Hematopoietic multipotent progenitor cell treated with erythropoietin and hydrocortisone succinate and interleukin-3 and kit ligand, for 17 days (in vitro differentiated cells): Measurements from ENCODE around the gene NPY4R.
A peak's percentile ranks its signal among the peaks of the same experiment; 100 is the strongest.
"Not testable (repeated sequence)": the region's sequence is repeated elsewhere in the genome, so short reads cannot be mapped to it uniquely, and the experiment has no call there.

ENCODE experiments used
- DNase-seq: peaks from one replicate; pipeline ENCODE4 v3.0.0-alpha.2; 2015; ENCODE audit warnings: low spot score

The NPY4R gene

DNA sequence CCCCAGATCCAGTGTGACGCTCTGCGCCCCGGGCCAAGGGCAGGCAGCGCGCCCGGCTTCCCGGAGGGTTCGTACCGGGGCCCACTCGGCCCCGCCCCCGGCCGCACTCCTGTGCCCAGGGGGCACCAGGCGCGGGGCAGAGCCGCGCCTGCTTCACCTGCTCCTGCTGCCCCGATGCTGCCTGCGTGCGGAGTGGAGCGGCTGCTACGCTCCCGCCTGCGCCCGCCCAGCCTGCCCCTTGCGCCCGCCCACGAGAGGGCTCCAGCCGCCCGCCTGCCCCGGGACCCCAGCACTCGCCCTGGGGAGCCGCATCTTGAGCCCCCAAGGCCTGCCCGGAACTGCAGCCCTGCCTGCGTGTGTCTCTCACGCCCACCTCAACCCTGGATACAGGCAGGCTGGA, at the start of gene NPY4R:
Gene NPY4R (minus strand): TSS at position 194 of the 400 bp plus-strand sequence. CDS start 3,323 bp downstream, outside the sequence.
- DNase-seq: not testable (repeated sequence)

GRCh38 chr10:46515366-46515765, 49.6 kb upstream of the NPY4R start:
- no peak for DNase-seq

DNA sequence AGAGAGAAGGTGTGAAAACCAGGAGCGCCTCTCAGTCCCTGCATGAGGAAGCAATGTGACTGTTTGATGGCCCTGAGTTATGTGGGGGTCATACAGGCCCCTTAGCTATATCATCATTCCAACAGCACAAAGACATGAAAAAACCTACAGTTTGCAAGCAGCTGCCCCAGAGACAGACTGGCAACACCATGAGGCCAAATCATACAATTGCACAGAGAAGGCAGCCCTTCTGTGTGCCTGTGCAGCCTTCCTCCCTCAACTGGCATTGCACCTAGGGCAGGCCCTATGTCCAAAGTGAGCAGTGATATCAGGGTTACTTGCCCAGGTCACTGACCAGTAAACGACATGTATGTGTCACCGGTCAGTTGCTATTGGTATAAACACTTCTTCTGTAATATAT, 49.1 kb upstream of the NPY4R start:
- DNase-seq: no peak

GRCh38 chr10:46514431-46514861, 48.7 kb upstream of the NPY4R start:
- DNase-seq: no peak

GRCh38 chr10:46513333-46513732, 47.6 kb upstream of the NPY4R start:
- not testable (repeated sequence) for DNase-seq

DNA sequence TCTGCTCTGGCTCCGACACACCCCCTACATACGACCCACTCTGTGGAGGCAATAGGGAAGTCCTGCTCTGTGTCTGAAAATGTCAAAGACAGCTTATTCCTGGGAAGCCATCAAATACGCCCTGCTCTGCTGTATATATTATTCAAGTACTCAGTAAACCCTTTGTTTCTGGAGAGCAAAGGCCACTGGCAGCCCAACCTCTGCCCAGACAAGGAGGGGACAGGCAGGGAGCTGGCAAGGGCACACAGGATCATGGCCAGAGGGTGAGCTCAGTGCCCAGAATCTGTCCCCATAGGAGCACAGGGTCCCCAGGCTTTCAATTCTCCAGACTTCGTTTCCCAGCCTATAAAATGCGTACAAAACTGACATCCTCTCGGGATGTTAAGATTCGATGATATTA, 47.0 kb upstream of the NPY4R start:
- not testable (repeated sequence) for DNase-seq

- not testable (repeated sequence) for DNase-seq
These were observed 46.2 kb upstream of the NPY4R start for GRCh38 chr10:46512002-46512401.

GRCh38 chr10:46499990-46500389, 34.2 kb upstream of the NPY4R start:
- DNase-seq: not testable (repeated sequence)

- not testable (repeated sequence) for DNase-seq
These were observed 33.4 kb upstream of the NPY4R start for GRCh38 chr10:46498985-46499703.

DNA sequence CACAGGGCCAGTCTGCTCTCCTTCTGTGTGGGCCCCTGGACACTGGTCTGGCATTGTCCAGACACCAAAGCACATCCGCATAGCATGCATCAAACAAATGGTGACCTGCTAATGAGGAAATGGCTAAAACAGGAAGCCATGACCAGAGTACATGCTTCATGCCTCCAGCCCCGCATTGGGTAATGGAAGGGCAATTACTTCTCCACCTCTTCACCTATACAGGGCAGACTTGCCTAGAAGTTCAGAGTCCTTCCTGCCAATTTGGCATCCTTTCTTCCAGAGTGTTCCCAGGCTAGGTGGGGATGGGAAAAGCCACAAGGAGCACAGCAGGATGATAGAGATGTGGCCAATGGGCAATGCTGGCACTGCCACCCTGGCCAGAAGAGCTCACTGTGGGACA, 32.1 kb upstream of the NPY4R start:
- DNase-seq: not testable (repeated sequence)

DNA sequence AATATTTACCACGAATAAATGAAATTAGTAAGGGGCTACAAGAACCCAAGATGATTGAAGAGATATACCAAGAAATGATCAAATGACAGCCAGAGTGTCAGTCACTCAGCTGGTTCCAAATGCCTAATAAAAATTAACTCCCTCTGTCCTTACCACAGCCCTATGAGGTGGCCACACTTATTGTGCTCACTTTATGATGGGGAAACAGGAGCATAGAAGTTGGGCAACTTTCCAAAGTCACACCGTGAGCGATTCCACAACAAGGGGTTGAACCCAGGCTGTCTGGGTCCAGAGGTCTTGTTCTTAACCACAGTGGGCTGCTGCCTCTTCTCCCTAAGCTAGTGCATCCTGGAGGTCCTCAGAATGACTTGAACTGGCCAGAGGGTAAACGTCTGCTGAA, 31.6 kb upstream of the NPY4R start:
- DNase-seq: not testable (repeated sequence)

DNA sequence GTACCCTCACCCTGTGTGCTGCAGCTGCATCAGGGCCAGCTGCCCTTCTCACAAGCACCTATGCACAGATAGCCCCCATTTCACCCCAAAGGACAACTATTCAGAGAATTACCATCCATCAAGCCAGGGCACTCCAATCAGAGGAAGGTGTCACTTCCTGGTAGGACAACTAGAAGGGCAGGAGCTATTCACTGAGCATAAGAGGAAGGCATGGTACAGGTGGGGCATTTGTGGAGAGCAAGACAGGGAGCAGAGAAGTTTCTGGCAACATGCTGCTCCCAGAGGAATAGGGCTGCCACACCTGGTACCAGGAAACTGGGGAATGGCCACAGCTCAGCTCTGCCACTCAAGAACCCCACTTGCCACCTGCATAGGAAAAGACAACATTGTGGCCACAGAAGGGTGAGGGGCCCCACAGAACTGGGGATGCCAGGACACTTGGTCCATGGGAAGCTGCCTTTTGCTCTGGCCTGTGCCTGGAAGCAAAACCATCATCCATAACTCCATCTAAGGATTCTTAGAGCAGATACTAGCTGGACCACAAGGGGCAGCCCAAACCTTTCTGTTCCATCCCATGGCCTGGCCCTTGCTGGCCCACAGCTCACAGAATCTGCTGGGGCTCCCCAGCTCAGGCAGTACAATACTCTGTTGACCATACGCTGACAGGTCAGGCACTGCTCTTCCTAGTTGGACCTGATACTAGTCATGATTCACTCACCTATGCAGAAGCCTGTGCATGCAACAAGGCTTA, 25.8 kb upstream of the NPY4R start:
- DNase-seq: not testable (repeated sequence)

DNA sequence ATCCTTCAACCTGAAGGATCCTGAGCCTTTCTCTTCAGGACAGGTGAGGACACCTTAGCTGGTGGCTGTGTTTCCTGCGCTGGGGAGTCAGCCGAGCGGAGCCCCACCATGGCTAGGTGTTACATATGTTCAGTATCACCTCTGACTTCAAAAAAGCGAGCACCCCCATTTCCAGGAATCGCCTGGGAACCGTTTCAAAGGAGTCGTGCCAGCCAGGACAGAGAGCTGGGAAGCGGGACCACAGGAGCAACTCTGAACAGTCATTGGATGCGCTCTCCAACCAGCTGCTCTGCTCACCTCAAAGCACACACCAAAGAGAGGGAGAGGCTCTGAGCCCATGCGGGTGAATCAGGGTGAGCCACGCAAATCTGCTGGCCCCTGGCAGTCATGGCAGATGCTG, 24.5 kb upstream of the NPY4R start:
- not testable (repeated sequence) for DNase-seq

GRCh38 chr10:46486459-46486858, 20.7 kb upstream of the NPY4R start:
- not testable (repeated sequence) for DNase-seq

GRCh38 chr10:46474746-46475320, 9.1 kb upstream of the NPY4R start:
- DNase-seq: not testable (repeated sequence)

GRCh38 chr10:46473758-46474157, 8.0 kb upstream of the NPY4R start:
- not testable (repeated sequence) for DNase-seq

GRCh38 chr10:46470134-46470533, 4.4 kb upstream of the NPY4R start:
- not testable (repeated sequence) for DNase-seq

DNA sequence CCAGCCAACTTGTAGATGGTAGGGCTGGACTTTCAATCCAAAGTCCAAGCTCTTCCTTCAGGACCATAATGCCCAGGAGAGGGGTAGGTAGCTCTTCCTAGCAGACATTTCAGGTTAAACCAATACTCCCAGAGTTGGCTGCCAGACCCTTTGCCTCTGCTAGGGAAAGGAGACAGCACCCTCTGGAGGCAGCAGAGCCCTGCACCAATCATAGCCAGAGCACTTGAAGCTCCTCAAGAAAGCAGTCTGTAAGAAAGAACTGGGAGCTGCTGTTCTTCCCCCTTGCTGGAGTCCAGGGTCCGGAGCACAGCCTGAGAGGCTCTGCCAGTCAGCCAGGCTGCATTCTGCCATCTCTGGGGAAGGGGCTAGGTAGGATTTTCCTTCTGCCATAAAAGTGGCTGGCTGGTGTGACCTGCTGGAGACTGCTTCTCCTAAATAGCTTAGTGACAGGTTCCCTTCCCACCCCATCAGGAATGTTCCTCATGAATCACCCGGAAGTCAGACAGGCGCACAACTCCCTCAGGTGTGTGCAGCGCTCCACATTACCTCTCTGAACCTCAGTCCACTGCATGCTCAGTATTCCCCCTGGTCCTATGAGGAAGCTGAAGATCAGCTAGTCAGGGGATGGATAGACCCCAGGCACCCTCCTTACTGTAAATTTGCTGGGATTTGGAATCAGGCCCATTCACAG, 2.5 kb upstream of the NPY4R start:
- not testable (repeated sequence) for DNase-seq

GRCh38 chr10:46463608-46464007, 2.1 kb downstream of the NPY4R start:
- DNase-seq: not testable (repeated sequence)

DNA sequence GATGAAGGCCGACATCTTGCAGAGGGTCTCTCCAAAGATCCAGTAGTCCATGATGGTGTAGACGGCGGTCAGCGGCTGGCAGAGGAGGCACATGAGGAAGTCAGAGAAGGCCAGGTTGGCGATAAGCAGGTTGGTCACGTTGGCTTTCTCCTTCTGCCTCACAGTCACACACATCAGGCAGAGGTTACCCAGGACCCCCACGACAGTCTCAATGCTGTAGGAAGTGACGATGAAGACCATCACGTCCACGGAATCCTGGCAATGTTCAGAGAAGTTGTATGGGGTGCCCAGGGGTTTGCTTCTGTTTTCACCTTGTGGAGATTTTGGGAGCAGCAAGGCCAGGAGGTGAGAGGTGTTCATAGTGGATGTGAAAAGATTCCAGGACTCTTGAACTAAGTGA, 3.5 kb downstream of the NPY4R start:
- peak; percentile 1 for DNase-seq

- not testable (repeated sequence) for DNase-seq
These were observed 6.2 kb downstream of the NPY4R start for GRCh38 chr10:46459579-46459978.

GRCh38 chr10:46457071-46457470, 8.7 kb downstream of the NPY4R start:
- not testable (repeated sequence) for DNase-seq
